HEK293 (cell line): ENCODE results near the gene CFAP45.
A peak's percentile ranks its signal among the peaks of the same experiment; 100 is the strongest.

Source experiments
- AEBP2 ChIP-seq: fragments of 450-650 bp; formaldehyde crosslinking; IDR thresholded peaks from 2 replicates; pipeline ENCODE4 v1.5.1; 2016; ENCODE audit warnings: missing biosample characterization, missing genetic modification characterization, borderline replicate concordance
- KLF1 ChIP-seq: fragments of 450-650 bp; formaldehyde crosslinking; IDR thresholded peaks from 2 replicates; pipeline ENCODE4 v1.5.1; 2016; ENCODE audit warnings: missing biosample characterization, missing genetic modification characterization
- KLF10 ChIP-seq: fragments of 450-650 bp; IDR thresholded peaks from 2 replicates; pipeline ENCODE4 v1.5.1; 2018; ENCODE audit warnings: missing biosample characterization, mild to moderate bottlenecking, missing genetic modification characterization
- KLF7 ChIP-seq: fragments of 450-650 bp; formaldehyde crosslinking; IDR thresholded peaks from 2 replicates; pipeline ENCODE4 v1.5.1; 2016; ENCODE audit warnings: missing biosample characterization, missing genetic modification characterization, borderline replicate concordance
- YY1 ChIP-seq: fragments of 450-650 bp; formaldehyde crosslinking; IDR thresholded peaks from 2 replicates; pipeline ENCODE4 v1.5.1; 2018; ENCODE audit warnings: missing biosample characterization, missing genetic modification characterization
- ZBTB11 ChIP-seq: fragments of 450-650 bp; formaldehyde crosslinking; conservative IDR thresholded peaks from 2 replicates; pipeline ENCODE4 v1.5.1; 2016; ENCODE audit warnings: low read depth, missing biosample characterization, missing genetic modification characterization
- ZBTB20 ChIP-seq: fragments of 450-650 bp; formaldehyde crosslinking; IDR thresholded peaks from 2 replicates; pipeline ENCODE4 v1.5.1; 2016; ENCODE audit warnings: missing biosample characterization, missing genetic modification characterization
- ZBTB21 ChIP-seq: fragments of 450-650 bp; formaldehyde crosslinking; IDR thresholded peaks from 2 replicates; pipeline ENCODE4 v1.5.1; 2017; ENCODE audit warnings: missing biosample characterization, missing genetic modification characterization
- ZBTB26 ChIP-seq: fragments of 450-650 bp; formaldehyde crosslinking; optimal IDR thresholded peaks from 2 replicates; pipeline ENCODE3; 2016; ENCODE audit warnings: missing biosample characterization, mild to moderate bottlenecking, missing genetic modification characterization
- ZBTB48 ChIP-seq: fragments of 450-650 bp; formaldehyde crosslinking; IDR thresholded peaks from 2 replicates; pipeline ENCODE4 v1.5.1; 2016; ENCODE audit warnings: missing biosample characterization, missing genetic modification characterization
- ZBTB8A ChIP-seq: fragments of 450-650 bp; formaldehyde crosslinking; IDR thresholded peaks from 2 replicates; pipeline ENCODE4 v1.5.1; 2016; ENCODE audit warnings: missing biosample characterization, missing genetic modification characterization
- ZNF184 ChIP-seq: fragments of 450-650 bp; IDR thresholded peaks from 2 replicates; pipeline ENCODE4 v1.5.1; 2018; ENCODE audit warnings: missing biosample characterization, mild to moderate bottlenecking, missing genetic modification characterization
- ZNF2 ChIP-seq: fragments of 450-650 bp; formaldehyde crosslinking; IDR thresholded peaks from 2 replicates; pipeline ENCODE4 v1.5.1; 2016; ENCODE audit warnings: missing biosample characterization, missing genetic modification characterization
- ZNF280C ChIP-seq: fragments of 450-650 bp; formaldehyde crosslinking; IDR thresholded peaks from 2 replicates; pipeline ENCODE4 v1.5.1; 2016; ENCODE audit warnings: missing biosample characterization, missing genetic modification characterization
- ZNF292 ChIP-seq: fragments of 450-650 bp; formaldehyde crosslinking; IDR thresholded peaks from 2 replicates; pipeline ENCODE4 v1.5.1; 2016; ENCODE audit warnings: low read depth, missing biosample characterization, missing genetic modification characterization, borderline replicate concordance
- ZNF335 ChIP-seq: fragments of 450-650 bp; formaldehyde crosslinking; conservative IDR thresholded peaks from 2 replicates; pipeline ENCODE4 v1.5.1; 2016; ENCODE audit warnings: missing biosample characterization, missing genetic modification characterization
- ZNF350 ChIP-seq: fragments of 450-650 bp; formaldehyde crosslinking; IDR thresholded peaks from 2 replicates; pipeline ENCODE4 v1.5.0; 2017; ENCODE audit warnings: missing biosample characterization, mild to moderate bottlenecking, missing genetic modification characterization
- ZNF391 ChIP-seq: fragments of 450-650 bp; formaldehyde crosslinking; IDR thresholded peaks from 2 replicates; pipeline ENCODE4 v1.5.1; 2016; ENCODE audit warnings: low read depth, missing biosample characterization, missing genetic modification characterization, borderline replicate concordance
- ZNF416 ChIP-seq: fragments of 450-650 bp; formaldehyde crosslinking; IDR thresholded peaks from 2 replicates; pipeline ENCODE4 v1.5.1; 2016; ENCODE audit warnings: missing biosample characterization, missing genetic modification characterization
- ZNF423 ChIP-seq: fragments of 450-650 bp; formaldehyde crosslinking; IDR thresholded peaks from 2 replicates; pipeline ENCODE4 v1.5.1; 2016; ENCODE audit warnings: missing biosample characterization, missing genetic modification characterization
- ZNF426 ChIP-seq: fragments of 450-650 bp; formaldehyde crosslinking; IDR thresholded peaks from 2 replicates; pipeline ENCODE4 v1.5.1; 2017; ENCODE audit warnings: missing biosample characterization, missing genetic modification characterization, mild to moderate bottlenecking, inconsistent platforms, moderate library complexity
- ZNF555 ChIP-seq: fragments of 450-650 bp; formaldehyde crosslinking; conservative IDR thresholded peaks from 2 replicates; pipeline ENCODE4 v1.5.1; 2017; ENCODE audit warnings: missing biosample characterization, mild to moderate bottlenecking, missing genetic modification characterization, inconsistent platforms
- ZNF623 ChIP-seq: fragments of 450-650 bp; formaldehyde crosslinking; IDR thresholded peaks from 2 replicates; pipeline ENCODE4 v1.5.1; 2016; ENCODE audit warnings: missing biosample characterization, missing genetic modification characterization
- ZNF629 ChIP-seq: fragments of 450-650 bp; formaldehyde crosslinking; IDR thresholded peaks from 2 replicates; pipeline ENCODE4 v1.5.1; 2017; ENCODE audit warnings: missing biosample characterization, missing genetic modification characterization
- ZNF639 ChIP-seq: fragments of 450-650 bp; formaldehyde crosslinking; IDR thresholded peaks from 2 replicates; pipeline ENCODE4 v1.5.1; 2016; ENCODE audit warnings: missing biosample characterization, missing genetic modification characterization
- ZNF776 ChIP-seq: fragments of 450-650 bp; formaldehyde crosslinking; IDR thresholded peaks from 2 replicates; pipeline ENCODE4 v1.5.0; 2017; ENCODE audit warnings: missing biosample characterization, missing genetic modification characterization, borderline replicate concordance
- ZNF777 ChIP-seq: fragments of 450-650 bp; formaldehyde crosslinking; IDR thresholded peaks from 2 replicates; pipeline ENCODE4 v1.5.1; 2017; ENCODE audit warnings: missing biosample characterization, missing genetic modification characterization, borderline replicate concordance
- ZNF791 ChIP-seq: fragments of 450-650 bp; formaldehyde crosslinking; IDR thresholded peaks from 2 replicates; pipeline ENCODE4 v1.5.1; 2016; ENCODE audit warnings: missing biosample characterization, missing genetic modification characterization
- ZNF792 ChIP-seq: fragments of 450-650 bp; formaldehyde crosslinking; IDR thresholded peaks from 2 replicates; pipeline ENCODE4 v1.5.1; 2016; ENCODE audit warnings: missing biosample characterization, missing genetic modification characterization
- ZXDB ChIP-seq: fragments of 450-650 bp; formaldehyde crosslinking; IDR thresholded peaks from 2 replicates; pipeline ENCODE4 v1.5.1; 2016; ENCODE audit warnings: missing biosample characterization, missing genetic modification characterization

Gene CFAP45

GRCh38 chr1:159924025-159924790, 24.2 kb upstream of the CFAP45 start (continued):
- TF ChIP-seq AEBP2 (tag by site-specific recombination) (no peak), YY1 (tag by site-specific recombination) (0 out of 2 replicates have a peak, but pooled peaks have one; percentile 13), ZNF791 (tag by site-specific recombination) (no peak), ZNF423 (peak; percentile 100; the same call in 1 of the 2 replicates), ZNF2 (peak; percentile 68; the same call in 1 of the 2 replicates), ZBTB20 (tag by site-specific recombination) (peak; percentile 22; the same call in 1 of the 2 replicates), ZXDB (tag by site-specific recombination) (peak; percentile 89), ZBTB11 (0 out of 2 replicates have a peak, but pooled peaks have one; percentile 0), ZNF416 (tag by site-specific recombination) (0 out of 2 replicates have a peak, but pooled peaks have one; percentile 32), ZNF391 (tag by site-specific recombination) (peak; percentile 98), ZBTB26 (no peak), ZBTB8A (tag by site-specific recombination) (no peak), ZNF629 (tag by site-specific recombination) (peak; percentile 95), KLF7 (tag by site-specific recombination) (peak; percentile 100), ZNF292 (tag by site-specific recombination) (no peak), ZNF776 (no peak), KLF10 (tag by site-specific recombination) (peak; percentile 98), ZNF335 (tag by site-specific recombination) (no peak), ZNF280C (tag by site-specific recombination) (no peak), ZNF426 (tag by site-specific recombination) (no peak), KLF1 (peak; percentile 100), ZBTB21 (tag by site-specific recombination) (peak; percentile 73), ZNF639 (tag by site-specific recombination) (peak; percentile 83; the same call in 1 of the 2 replicates), ZNF184 (tag by site-specific recombination) (0 out of 2 replicates have a peak, but pooled peaks have one; percentile 42), ZNF350 (no peak), ZNF777 (tag by site-specific recombination) (no peak), ZNF792 (tag by site-specific recombination) (0 out of 2 replicates have a peak, but pooled peaks have one; percentile 21), ZNF623 (tag by site-specific recombination) (no peak), ZNF555 (tag by site-specific recombination) (no peak), ZBTB48 (tag by site-specific recombination) (no peak)
